Activated naive CD4-positive, alpha-beta T cell treated with anti-CD3 and anti-CD28 coated beads, Interleukin-2, amount 50 U/mL, for 72 hours (primary cell): ENCODE results near the gene IRF2. TPM values are rescaled to one million over a fixed set of nuclear protein-coding genes. Genes with fewer than 3 reads are reported as not detected.
A peak's percentile ranks its signal among the peaks of the same experiment; 100 is the strongest.

Experiments
- ATAC-seq, 2 donors: fragments of 150-1000 bp; cut with Tn5 transposase; 2 replicates each; pipeline ENCODE4 v1.10.0; 2021; ENCODE audit warnings: mild to moderate bottlenecking in 2 of 2, moderate library complexity in 2 of 2
- DNase-seq, 2 donors: peaks; one replicate each; pipeline ENCODE4 v3.0.0; 2021 to 2022; ENCODE audit warnings: low spot score in 2 of 2
- H3K27ac Mint-ChIP-seq, 2 donors: one replicate each; pipeline ENCODE4 v1.8.0; 2022; ENCODE audit warnings: mild to moderate bottlenecking in 2 of 2, mixed read lengths in 2 of 2
- H3K36me3 Mint-ChIP-seq, 2 donors: one replicate each; pipeline ENCODE4 v1.8.0; 2022; ENCODE audit warnings: mixed read lengths in 2 of 2
- H3K9me3 Mint-ChIP-seq, 2 donors: one replicate each; pipeline ENCODE4 v1.8.0; 2022; ENCODE audit warnings: mixed read lengths in 2 of 2
- total RNA-seq, 2 donors: library from RNA; stranded (reverse); gene quantifications; one replicate each; pipeline ENCODE4 v1.2.3, GENCODE V29; 2022

Gene IRF2
- total RNA-seq, 2 donors from 2014 or later: 52.7 to 56.8 TPM

DNA sequence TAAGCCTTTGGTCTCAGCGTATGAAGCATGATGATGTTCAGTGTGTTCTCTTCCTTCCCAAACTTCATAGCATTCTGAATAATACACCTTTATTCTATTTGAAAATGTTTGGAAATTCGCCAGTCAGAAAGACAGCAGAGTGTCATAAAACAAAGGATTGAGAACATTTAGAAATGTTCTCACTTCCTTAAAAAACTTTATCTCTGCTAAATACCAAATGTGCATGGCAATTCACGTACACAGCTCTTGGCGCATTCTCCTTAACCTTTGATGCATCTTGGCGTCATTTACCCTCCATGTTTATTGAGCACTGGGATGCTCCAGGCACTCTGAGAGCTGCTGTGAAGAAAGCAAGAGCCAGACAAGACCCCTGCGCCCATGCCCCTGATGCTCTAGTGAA is 7.2 kb upstream of the IRF2 start:
- H3K36me3 Mint-ChIP-seq: peaks cover 12 to 50% of the 10 kb centered on the region in 2 donors

DNA sequence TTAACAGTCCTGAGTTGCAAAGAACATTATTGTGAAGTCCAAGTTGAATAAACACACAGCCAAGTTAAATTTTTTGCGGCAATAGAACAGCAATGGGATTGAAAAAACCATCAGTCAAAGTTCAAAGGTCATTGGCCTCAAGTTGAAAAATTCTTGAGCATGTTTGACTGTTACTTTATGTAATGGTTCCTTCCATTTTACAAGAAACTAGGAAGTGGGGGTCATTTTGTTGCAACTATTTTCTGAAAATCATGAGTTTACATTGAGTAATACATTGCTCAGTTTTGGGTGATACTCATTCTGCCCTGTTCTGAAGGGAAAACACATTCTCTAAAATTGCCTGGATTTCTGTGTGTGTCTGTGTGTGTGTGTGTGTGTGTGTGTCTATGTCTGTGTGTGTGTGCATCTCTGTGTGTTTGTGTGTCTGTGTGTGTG is 5.2 kb upstream of the IRF2 start:
- H3K36me3 Mint-ChIP-seq: peaks cover 27 to 61% of the 10 kb centered on the region in 2 donors
- H3K9me3 Mint-ChIP-seq: peaks cover 0 to 24% of the 10 kb centered on the region in 2 donors
- H3K27ac Mint-ChIP-seq: peak overlapping the region in 1 of 2 donors; percentile 56
- peak in 1 of 2 donors; percentile 43 for ATAC-seq
- DNase-seq: no peak

More for the DNA sequence above, 7.2 kb upstream of the IRF2 start:
- Mint-ChIP-seq H3K9me3 (peaks cover 0 to 24% of the 10 kb centered on the region in 2 donors), H3K27ac (no peak overlapping the region)
- no peak for ATAC-seq
- no peak for DNase-seq

DNA sequence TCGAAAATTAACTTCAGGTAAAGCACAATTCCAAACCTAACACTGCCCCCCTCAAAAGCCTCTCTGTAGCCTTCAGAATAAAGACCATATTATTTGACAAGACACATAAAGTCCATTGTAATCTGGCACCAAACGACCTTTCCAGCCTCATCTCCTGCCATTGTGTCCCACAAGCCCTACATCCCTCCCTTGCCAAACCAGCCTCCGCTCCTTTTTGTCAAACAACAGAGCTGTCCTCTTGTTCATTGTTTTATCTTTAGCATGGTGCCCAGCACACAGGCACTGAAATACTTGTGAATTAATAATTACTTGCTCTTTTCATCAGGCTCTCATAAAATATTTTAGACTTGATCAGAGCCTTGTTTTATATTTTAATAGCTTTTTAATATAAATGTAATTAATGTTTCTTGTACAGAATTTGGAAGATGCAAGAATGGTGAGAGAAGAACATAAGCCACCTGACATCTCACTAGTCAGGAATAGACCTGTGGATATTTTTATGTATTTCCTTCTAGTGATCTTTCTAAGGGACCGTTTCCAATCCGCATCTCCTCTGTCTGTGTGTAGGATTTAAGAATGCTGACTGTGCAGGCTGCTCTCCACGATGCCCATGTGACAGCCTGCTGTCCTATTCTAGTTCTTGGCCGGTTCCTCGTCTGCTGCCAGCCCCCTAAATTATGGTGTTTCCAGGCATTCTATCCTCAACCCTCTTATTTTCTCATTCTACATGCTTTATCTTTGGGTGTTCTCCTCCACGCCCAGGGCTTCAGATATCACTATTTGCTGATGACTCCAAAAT is 3.0 kb upstream of the IRF2 start:
- peaks cover 35 to 49% of the 10 kb centered on the region in 2 donors for H3K36me3 Mint-ChIP-seq
- peak in 1 of 2 donors; percentile 15 for DNase-seq
- peaks cover 0 to 12% of the 10 kb centered on the region in 2 donors for H3K9me3 Mint-ChIP-seq
- no peak for ATAC-seq
- H3K27ac Mint-ChIP-seq: peak overlapping the region; percentile 99 to 100

DNA sequence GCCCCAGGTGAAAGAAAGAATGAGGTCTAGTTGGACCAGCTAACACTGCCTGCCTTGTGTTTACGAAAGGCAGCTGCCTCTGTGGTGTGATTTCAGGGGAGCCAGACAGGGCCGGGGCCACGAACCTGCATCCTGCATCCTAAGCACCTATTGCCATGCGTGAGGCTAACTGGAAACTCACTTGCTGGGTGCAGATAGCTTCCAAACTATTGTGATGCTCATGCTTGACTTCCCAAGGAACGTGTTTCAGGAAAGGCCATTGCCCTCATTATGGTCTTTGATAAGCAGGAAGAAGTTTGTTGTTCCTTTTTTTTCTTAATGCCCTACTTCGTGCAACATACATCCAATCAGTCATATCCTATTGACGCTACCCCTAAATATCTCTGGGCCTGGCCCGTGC is 2.3 kb upstream of the IRF2 start:
- H3K36me3 Mint-ChIP-seq: peaks cover 39 to 48% of the 10 kb centered on the region in 2 donors
- ATAC-seq: no peak
- H3K27ac Mint-ChIP-seq: peak overlapping the region; percentile 99 to 100
- peaks cover 0 to 10% of the 10 kb centered on the region in 2 donors for H3K9me3 Mint-ChIP-seq
- DNase-seq: peak in 1 of 2 donors; percentile 33

DNA sequence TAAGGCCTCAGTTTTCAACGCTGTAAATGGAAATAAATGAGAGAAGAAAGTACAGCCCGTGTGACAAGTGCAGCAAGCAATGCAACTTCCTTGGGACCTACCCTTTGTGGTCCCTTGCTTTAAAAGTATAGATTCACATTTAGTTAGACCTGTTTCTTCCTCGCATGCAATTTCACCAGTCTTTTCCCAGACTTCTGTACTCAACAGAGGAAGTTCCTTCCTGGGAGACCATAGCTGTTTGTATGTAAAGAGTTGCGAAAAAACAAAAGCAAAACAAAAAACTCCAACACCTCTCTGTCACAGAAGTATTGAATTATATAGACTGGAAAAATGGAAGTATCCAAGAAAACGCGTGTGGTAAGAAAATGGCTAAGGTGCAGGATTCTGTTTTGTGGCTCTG is 1.1 kb upstream of the IRF2 start:
- Mint-ChIP-seq H3K27ac (peak overlapping the region; percentile 99 to 100), H3K9me3 (peaks cover 0 to under 1% of the 10 kb centered on the region in 2 donors), H3K36me3 (peaks cover 39 to 42% of the 10 kb centered on the region in 2 donors)
- ATAC-seq (no peak), DNase-seq (no peak)

DNA sequence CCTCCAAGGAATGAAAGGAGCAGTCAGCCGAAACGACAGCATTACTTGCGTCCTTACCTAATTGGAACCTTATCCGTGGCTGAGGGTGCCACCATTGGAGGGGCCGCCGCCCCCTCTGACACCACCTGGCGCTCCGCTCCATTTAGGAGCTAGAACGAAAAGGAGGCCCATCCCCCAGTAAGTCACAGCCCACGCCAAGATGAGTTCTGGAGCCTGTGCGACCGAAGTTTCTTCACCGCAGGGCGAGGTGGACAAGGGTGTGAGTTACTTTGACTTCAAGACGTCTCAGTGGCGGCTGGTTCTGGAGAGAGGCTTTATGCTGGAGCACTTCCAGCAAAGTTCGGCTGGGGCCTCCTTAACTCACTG is 729 bp upstream of the IRF2 start:
- no peaks in the 10 kb centered on the region for H3K9me3 Mint-ChIP-seq
- ATAC-seq (peak; percentile 41 to 43), DNase-seq (peak; percentile 58 to 72)
- peaks cover 39 to 41% of the 10 kb centered on the region in 2 donors for H3K36me3 Mint-ChIP-seq
- peak overlapping the region; percentile 99 to 100 for H3K27ac Mint-ChIP-seq

DNA sequence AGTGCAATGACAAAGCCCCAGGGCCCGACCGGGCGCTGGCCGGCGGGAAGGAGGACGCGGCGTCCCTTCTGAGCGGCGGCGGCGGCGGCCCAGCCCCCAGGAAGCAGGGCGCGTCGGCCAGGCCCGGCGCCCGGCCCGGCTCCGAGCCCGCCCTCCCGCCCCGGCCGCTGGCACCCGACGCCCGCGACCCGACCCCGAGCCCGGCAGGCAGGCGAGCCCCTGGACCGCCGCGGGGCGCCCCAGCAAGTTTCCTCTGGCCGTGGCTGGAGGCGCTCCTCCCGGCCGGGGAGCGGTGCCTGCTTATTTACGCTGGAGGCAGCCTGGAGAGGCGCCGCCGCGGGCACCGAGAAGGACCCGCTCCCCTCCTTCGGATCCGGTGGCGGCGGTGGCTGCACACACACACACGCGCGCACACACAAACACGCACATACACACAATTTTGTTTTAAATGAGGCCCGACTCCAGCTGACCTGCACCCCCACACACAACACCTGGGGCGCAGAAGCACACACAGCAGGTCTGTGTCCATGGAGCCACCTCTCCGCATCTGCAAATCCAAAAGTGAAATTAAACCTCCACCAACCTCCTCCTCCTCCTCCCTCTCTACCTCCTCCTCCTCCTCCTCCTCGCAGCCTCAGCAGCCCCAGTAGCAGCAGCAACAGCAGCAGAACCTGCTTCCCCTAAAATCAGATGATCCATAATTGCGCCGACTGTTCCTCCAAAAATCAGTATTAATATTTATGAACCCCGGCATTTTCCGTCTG is 669 bp downstream of the IRF2 start:
- ATAC-seq (peak; percentile 17 to 20), DNase-seq (peak; percentile 27 to 59)
- Mint-ChIP-seq H3K27ac (peak overlapping the region; percentile 99 to 100), H3K9me3 (no peaks in the 10 kb centered on the region), H3K36me3 (peaks cover 39 to 50% of the 10 kb centered on the region in 2 donors)

DNA sequence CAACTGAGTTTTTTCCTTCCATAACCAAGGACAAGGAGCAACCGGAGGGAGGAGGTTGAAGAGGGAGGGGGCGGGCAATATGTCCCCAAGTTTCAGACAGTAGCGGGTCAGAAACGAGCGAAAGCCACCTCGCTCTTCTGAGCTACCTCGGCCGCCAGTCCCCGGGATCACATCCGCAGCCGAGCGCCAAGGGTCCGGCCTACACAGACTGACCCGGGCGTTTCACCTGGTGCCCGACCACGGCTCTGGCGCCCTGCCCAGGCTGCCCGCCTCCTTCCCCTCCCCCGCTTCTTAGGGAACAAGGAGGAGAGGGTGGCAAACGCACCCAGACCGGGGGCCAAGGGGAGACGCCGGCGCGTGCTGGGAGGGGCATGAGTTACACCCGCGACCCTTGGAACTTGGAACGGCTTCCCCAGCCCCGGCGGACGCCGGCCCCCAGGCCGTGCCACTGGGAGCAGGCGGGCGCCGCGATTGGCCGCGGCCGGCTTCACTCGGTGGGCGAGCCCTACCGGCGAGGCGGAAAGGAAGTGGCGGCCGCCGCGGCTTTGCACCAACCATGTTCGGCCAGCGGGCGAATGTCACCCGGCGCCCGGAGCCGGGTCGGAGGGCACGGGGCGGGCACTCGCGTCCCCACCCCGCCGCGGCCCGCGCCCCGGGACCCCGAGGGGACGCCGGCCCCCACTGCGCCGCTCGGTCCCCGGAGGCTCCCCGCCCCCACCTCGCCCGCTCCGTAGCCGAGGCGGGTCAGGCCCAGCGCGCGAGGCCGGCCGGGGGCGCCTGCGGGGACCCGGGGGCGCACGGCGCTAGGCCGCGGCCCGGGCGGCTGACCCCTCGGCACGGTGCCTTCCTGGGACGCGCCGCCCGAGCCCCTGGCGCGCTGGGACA is 1.5 kb downstream of the IRF2 start:
- Mint-ChIP-seq H3K9me3 (no peaks in the 10 kb centered on the region), H3K36me3 (peaks cover 39 to 54% of the 10 kb centered on the region in 2 donors), H3K27ac (peak overlapping the region; percentile 83 to 96)
- peak; percentile 70 to 78 for DNase-seq
- ATAC-seq: peak; percentile 42 to 54

DNA sequence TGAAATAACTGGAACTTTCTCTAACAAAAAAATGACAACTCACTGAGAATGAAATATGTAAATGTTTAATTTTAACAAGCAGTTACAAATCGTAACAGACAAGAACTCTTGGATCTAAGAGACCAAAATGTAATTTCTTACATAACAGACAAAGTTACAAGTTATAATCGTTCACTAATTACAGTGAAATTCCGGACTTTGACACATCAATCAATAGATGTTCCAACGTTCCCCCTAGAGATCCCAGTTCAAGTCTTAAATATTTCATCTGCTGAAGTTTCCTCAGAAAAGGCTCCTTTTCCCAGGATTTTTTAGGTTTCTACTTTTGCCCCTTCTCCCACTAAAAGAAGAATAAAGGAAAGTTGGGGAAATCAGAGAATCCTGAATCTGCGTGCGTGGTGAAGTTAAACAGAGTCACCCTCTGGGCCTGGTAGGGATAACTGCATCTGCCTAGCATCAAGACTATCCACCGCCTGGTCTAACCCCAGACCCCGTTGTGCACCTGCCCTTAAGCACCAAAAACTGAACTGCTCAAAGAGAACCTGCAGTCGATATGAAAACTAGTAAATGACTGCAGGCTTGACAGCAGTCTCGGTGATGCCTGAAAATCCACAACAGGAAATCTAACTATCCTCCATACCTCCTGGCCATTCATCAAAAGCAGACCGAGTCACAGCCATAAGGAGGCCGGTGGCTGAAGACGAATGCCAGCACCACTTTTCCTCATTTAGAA is 2.3 kb downstream of the IRF2 start:
- H3K9me3 Mint-ChIP-seq: no peaks in the 10 kb centered on the region
- H3K36me3 Mint-ChIP-seq: peaks cover 37 to 54% of the 10 kb centered on the region in 2 donors
- peak in 1 of 2 donors; percentile 28 for DNase-seq
- peak overlapping the region; percentile 83 to 96 for H3K27ac Mint-ChIP-seq
- peak in 1 of 2 donors; percentile 4 for ATAC-seq

DNA sequence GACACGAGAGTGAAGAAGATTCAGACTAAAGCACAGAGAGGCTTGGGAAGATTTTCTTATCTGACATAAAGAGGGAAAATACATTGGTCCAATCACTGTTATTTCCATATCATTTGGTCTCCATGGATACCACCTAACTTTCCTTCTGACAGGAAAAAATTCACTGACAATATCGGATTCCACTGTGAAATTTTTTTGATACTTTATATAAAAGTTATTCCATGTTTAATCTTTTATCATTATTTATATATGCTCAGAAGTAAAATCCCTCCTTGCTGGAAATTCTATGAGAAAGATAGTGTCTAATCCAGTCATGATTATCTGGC is 3.6 kb downstream of the IRF2 start:
- no peak for DNase-seq
- no peaks in the 10 kb centered on the region for H3K9me3 Mint-ChIP-seq
- no peak overlapping the region for H3K27ac Mint-ChIP-seq
- ATAC-seq: no peak
- peaks cover 26 to 43% of the 10 kb centered on the region in 2 donors for H3K36me3 Mint-ChIP-seq

DNA sequence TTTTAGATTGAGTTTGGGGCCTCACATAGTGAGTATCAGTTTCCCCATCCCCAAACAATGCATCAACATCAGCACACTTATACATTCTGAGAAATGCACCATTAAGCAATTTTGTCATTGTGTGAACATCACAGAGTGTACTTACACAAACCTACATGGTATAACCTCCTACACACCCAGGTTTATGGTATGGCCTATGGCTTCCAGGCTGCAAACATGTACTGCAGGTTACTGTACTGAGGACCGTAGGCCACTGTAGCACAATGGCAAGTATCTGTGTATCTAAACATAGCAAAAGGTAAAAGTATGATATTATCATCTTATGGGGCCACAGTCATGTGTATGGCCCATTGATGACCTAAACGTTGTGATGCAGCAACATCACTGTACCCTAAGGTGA is 7.7 kb downstream of the IRF2 start:
- Mint-ChIP-seq H3K36me3 (peaks cover 0 to 30% of the 10 kb centered on the region in 2 donors), H3K9me3 (no peaks in the 10 kb centered on the region), H3K27ac (no peak overlapping the region)
- DNase-seq: no peak
- ATAC-seq: peak in 1 of 2 donors; percentile 20

DNA sequence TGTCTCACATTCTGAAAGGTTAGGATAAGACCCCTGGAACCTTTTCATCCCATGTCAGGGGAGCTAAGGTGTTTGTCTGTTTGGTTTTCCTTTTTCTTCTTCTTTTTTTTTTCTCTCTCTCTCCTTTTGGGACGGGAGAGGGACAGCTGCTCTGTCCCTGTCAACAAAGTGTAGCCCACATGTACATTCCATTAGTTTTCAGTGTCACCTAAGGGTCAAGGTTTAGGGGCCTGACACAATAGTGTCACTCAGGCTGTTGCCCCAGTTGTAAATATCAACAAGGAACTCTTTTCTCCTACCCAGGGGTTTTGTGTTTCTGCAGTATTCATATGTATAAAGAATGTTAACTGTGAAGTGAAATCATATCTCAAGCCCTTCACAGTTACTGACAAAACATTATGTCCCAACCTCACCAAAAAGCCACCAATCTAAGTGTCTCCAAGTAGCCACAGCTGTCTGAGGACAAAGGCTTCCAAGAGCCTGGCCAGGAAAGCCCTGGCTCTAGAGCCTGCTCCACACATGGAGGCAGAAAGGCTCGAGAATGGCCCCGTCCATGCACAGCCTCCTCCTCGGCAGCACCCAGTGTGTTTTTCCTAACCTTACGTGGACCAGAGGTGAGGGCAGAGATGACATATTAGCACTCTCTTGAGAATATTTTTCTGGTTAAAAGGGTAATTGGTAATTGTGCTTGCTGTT is 9.4 kb downstream of the IRF2 start:
- DNase-seq: no peak
- no peak overlapping the region for H3K27ac Mint-ChIP-seq
- ATAC-seq: no peak
- H3K36me3 Mint-ChIP-seq: peaks cover 0 to 28% of the 10 kb centered on the region in 2 donors
- H3K9me3 Mint-ChIP-seq: no peaks in the 10 kb centered on the region

DNA sequence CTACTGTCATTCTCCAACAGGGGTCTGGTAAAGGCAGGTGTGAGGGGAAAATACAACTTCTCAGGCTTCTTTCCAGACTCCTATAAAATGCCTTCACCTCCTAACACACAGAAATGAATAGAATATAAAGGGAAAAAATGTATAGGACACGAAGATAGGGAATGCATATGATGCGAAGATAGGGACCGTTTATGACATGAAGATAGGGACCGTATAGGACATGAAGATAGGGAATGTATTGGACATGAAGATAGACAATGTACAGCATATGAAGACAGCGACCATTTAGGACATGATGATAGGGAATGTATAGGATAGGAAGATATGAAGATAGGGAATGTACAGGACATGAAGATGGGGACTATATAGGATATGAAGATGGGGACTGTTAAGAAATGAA is 10.5 kb downstream of the IRF2 start:
- no peak for DNase-seq
- peaks cover 0 to 21% of the 10 kb centered on the region in 2 donors for H3K36me3 Mint-ChIP-seq
- H3K9me3 Mint-ChIP-seq: no peaks in the 10 kb centered on the region
- ATAC-seq: no peak
- no peak overlapping the region for H3K27ac Mint-ChIP-seq

DNA sequence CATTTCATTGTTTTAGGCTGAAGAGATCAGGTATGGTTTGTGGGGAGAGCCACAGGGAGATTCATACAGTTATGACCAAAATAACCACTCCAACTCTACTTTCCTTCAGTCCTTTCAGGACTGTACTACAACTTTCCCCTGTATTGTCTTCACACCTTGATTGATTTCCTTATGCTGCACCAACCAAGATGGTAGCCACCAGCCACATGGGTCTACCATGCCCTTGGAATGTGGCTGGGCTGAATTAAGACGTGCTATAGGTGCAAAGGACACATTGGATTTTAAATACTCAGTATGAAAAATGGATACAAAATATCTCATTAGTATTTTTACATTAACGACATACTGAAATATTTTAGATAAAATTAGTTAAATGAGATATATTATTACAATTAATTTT is 11.2 kb downstream of the IRF2 start:
- DNase-seq (no peak), ATAC-seq (no peak)
- Mint-ChIP-seq H3K36me3 (peaks cover 0 to 18% of the 10 kb centered on the region in 2 donors), H3K27ac (no peak overlapping the region), H3K9me3 (no peaks in the 10 kb centered on the region)

DNA sequence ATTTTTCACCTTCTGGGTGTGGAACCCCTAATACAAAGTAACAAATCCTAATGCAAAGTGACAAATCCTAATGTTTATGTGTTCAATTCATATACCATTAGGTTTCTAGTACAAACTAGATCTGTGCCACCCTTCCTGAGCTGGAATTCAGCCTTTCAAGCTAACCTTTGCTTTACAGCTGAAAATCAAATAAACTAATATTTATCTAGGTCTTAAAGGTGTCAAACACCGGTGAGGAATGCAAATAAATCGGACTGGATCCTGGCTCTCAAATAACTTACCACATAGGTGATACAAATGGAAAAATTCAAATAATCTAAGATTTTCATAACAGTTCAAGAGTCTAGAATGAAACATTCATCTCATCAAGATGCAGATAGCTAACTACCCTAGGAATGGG is 11.6 kb downstream of the IRF2 start:
- H3K36me3 Mint-ChIP-seq: peaks cover 0 to 13% of the 10 kb centered on the region in 2 donors
- DNase-seq: no peak
- no peak overlapping the region for H3K27ac Mint-ChIP-seq
- no peak for ATAC-seq
- H3K9me3 Mint-ChIP-seq: no peaks in the 10 kb centered on the region
